ENCODE results near the gene PEDS1.

GRCh38 chr20:50118203-50118602 lies 35.3 kb downstream of the PEDS1 start:
- TF ChIP-seq, protein P1, sequence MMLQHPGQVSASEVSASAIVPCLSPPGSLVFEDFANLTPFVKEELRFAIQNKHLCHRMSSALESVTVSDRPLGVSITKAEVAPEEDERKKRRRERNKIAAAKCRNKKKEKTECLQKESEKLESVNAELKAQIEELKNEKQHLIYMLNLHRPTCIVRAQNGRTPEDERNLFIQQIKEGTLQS (IDR thresholded peaks at IDR 0.05): no peak
- TF ChIP-seq ZBTB33 (IDR thresholded peaks at IDR 0.05) (no peak), CTCF (IDR thresholded peaks at IDR 0.05; ENCODE audit: low read depth, low read length, missing input control) (no peak), YY1 (IDR thresholded peaks at IDR 0.05) (no peak), REST (IDR thresholded peaks at IDR 0.05) (no peak), RXRA (IDR thresholded peaks at IDR 0.05) (no peak), SP1 (IDR thresholded peaks at IDR 0.05) (no peak), GABPA (IDR thresholded peaks at IDR 0.05 in 1 of 2, conservative IDR thresholded peaks at IDR 0.05 in 1 of 2) (no peak), RAD21 (IDR thresholded peaks at IDR 0.05) (no peak), EGR1 (IDR thresholded peaks at IDR 0.05; ENCODE audit: low read depth in 2 of 2) (no peak)
